Measurements from ENCODE around the gene LRRC32.

The LRRC32 gene

GRCh38 chr11:76705826-76706225, 35.3 kb upstream of the LRRC32 start:
- TF ChIP-seq, protein P1, sequence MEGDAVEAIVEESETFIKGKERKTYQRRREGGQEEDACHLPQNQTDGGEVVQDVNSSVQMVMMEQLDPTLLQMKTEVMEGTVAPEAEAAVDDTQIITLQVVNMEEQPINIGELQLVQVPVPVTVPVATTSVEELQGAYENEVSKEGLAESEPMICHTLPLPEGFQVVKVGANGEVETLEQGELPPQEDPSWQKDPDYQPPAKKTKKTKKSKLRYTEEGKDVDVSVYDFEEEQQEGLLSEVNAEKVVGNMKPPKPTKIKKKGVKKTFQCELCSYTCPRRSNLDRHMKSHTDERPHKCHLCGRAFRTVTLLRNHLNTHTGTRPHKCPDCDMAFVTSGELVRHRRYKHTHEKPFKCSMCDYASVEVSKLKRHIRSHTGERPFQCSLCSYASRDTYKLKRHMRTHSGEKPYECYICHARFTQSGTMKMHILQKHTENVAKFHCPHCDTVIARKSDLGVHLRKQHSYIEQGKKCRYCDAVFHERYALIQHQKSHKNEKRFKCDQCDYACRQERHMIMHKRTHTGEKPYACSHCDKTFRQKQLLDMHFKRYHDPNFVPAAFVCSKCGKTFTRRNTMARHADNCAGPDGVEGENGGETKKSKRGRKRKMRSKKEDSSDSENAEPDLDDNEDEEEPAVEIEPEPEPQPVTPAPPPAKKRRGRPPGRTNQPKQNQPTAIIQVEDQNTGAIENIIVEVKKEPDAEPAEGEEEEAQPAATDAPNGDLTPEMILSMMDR (IDR thresholded peaks at IDR 0.05; ENCODE audit: low read depth, low read length, missing control alignments): no peak
- DNase-seq (ENCODE audit: extremely low read depth, low read depth): no peak

DNA sequence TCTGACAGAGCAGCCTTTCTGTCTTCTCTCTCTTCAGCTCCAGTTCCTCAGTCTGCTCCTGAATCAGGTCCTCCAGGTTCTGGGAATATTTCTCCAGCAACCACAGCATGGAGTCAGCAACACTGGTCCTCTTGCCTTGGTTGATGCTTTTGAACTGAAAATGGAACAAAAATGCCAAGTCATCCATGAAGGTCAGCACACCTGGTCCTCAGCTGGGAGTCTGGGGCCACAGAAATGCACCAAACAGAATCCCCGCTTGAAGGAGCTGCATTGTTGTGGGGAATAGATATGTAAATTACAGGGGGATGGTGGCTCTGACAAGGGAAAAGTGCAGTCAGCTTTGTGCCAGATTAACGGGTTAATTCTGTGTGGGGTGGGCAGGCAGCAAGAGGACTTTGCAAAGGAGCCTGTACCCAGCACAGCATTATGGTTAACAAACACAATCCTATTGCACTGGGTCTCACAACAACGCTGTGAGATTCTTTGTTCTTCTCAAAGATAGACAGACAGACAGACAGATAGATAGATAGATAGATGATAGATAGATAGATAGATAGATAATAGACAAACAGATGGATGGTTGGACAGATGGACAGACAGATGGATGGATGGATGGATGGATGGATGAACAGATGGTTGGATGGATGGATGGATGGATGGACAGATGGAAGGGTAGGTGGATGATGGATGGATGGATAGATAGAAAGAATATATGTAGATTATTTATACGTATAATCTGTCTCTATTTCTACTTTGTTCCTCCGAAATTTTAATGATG, 33.8 kb upstream of the LRRC32 start:
- TF ChIP-seq, protein P1 (IDR thresholded peaks at IDR 0.05; ENCODE audit: low read depth, low read length, missing control alignments): no peak
- no peak overlapping the region for H3K4me3 ChIP-seq (replicated peaks; ENCODE audit: low read depth, low read length)
- DNase-seq (ENCODE audit: extremely low read depth, low read depth): no peak

More at GRCh38 chr11:76705826-76706225, 35.3 kb upstream of the LRRC32 start:
- no peak overlapping the region for H3K4me3 ChIP-seq (replicated peaks; ENCODE audit: low read depth, low read length)

- DNase-seq (ENCODE audit: extremely low read depth, low read depth): no peak
- TF ChIP-seq, protein P1 (IDR thresholded peaks at IDR 0.05; ENCODE audit: low read depth, low read length, missing control alignments): no peak
Measured at GRCh38 chr11:76703707-76704106, 33.2 kb upstream of the LRRC32 start.

DNA sequence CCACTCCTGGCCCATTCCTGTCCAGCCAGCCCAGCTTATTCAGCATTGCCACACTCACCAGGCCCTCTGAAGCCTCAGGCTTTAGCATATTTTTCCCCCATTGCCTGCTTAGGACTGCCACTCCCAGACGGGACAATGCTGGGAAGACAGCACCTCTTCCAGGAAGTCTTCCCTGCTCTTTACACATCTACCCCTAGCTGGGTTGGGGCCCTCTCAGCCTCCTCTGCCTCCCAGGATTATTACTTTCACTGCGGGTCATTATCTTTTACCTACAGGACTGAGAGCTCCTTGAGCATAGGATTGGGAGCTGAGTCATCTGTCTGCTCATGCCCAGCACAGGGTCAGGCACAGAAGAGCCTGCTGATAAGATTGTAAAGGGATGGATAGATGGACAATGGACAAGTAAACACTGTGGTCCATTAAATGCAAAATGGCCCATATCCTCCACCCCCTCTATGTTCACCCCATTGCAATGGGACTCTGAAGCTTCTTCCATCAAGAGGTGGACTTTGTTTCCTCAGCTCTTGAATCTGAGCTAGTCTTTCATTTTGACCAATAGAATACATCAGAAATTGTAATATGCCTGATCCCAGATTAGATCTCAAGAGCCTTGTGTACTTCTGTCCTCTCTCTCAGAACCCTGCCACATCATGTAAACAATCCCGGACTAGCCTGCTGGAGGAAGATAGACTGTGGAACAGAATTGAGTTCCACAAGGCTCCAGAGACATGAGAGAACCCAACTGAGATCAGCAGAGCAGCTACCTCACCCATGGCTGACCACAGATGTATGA, 32.0 kb upstream of the LRRC32 start:
- no peak for DNase-seq (ENCODE audit: extremely low read depth, low read depth)
- no peak overlapping the region for H3K4me3 ChIP-seq (replicated peaks; ENCODE audit: low read depth, low read length)
- TF ChIP-seq, protein P1 (IDR thresholded peaks at IDR 0.05; ENCODE audit: low read depth, low read length, missing control alignments): no peak

More at GRCh38 chr11:76703707-76704106, 33.2 kb upstream of the LRRC32 start:
- no peak overlapping the region for H3K4me3 ChIP-seq (replicated peaks; ENCODE audit: low read depth, low read length)

GRCh38 chr11:76701294-76702040, 30.9 kb upstream of the LRRC32 start:
- TF ChIP-seq, protein P1 (IDR thresholded peaks at IDR 0.05; ENCODE audit: low read depth, low read length, missing control alignments): no peak
- DNase-seq (ENCODE audit: extremely low read depth, low read depth): no peak

More at GRCh38 chr11:76701294-76702040, 30.9 kb upstream of the LRRC32 start:
- no peak overlapping the region for H3K4me3 ChIP-seq (replicated peaks; ENCODE audit: low read depth, low read length)
